IgD-negative memory B cell (primary cell): Measurements from ENCODE around the gene STRIP2. TPM values are rescaled to one million over a fixed set of nuclear protein-coding genes. Genes with fewer than 3 reads are reported as not detected.
A peak's percentile ranks its signal among the peaks of the same experiment; 100 is the strongest.
"Not testable (repeated sequence)": the region's sequence is repeated elsewhere in the genome, so short reads cannot be mapped to it uniquely, and the experiment has no call there.

Source experiments
- H3K27ac Mint-ChIP-seq, 3 donors: one replicate each; pipeline ENCODE4 v1.8.0; 2020 to 2022; ENCODE audit warnings: mild to moderate bottlenecking in 3 of 3, mixed read lengths in 3 of 3, moderate library complexity in 1 of 3
- H3K27me3 Mint-ChIP-seq: one replicate; pipeline ENCODE4 v1.8.0; 2021; ENCODE audit warnings: mixed read lengths
- H3K36me3 Mint-ChIP-seq: one replicate; pipeline ENCODE4 v1.8.0; 2020; ENCODE audit warnings: mild to moderate bottlenecking, mixed read lengths
- H3K4me1 Mint-ChIP-seq, 3 donors: one replicate each; pipeline ENCODE4 v1.8.0; 2020 to 2022; ENCODE audit warnings: mixed read lengths in 3 of 3, mild to moderate bottlenecking in 1 of 3
- H3K4me3 Mint-ChIP-seq, 4 donors: one replicate each; pipeline ENCODE4 v1.8.0; 2020 to 2022; ENCODE audit warnings: mild to moderate bottlenecking in 4 of 4, mixed read lengths in 4 of 4, moderate library complexity in 3 of 4
- H3K9me3 Mint-ChIP-seq, 3 donors: one replicate each; pipeline ENCODE4 v1.8.0; 2020 to 2021; ENCODE audit warnings: mixed read lengths in 3 of 3, mild to moderate bottlenecking in 1 of 3
- polyA plus RNA-seq: library from polyadenylated mRNA; unstranded; fragments of 300-500 nt; fragmentation: Illumina TruSeq; gene quantifications from one replicate; pipeline ENCODE4 v1.2.3, GENCODE V29; 2021

Gene STRIP2
- polyA plus RNA-seq, 1 donor from 2014 or later = 0.08 TPM

- not testable (repeated sequence) for H3K4me1 Mint-ChIP-seq, H3K4me3 Mint-ChIP-seq, H3K36me3 Mint-ChIP-seq, H3K27me3 Mint-ChIP-seq, H3K9me3 Mint-ChIP-seq, H3K27ac Mint-ChIP-seq
Measured at GRCh38 chr7:129534558-129535274, 100.5 kb downstream of the STRIP2 start.

- Mint-ChIP-seq H3K27me3 (no peaks in the 10 kb centered on the region), H3K4me1 (peaks cover 0 to 4% (median 2%) of the 10 kb centered on the region in 3 donors), H3K9me3 (no peaks in the 10 kb centered on the region), H3K4me3 (peak overlapping the region in 1 of 4 donors; percentile 15), H3K36me3 (no peaks in the 10 kb centered on the region), H3K27ac (no peak overlapping the region)
Measured at GRCh38 chr7:129535896-129536295, 101.7 kb downstream of the STRIP2 start.

GRCh38 chr7:129536323-129536722, 102.1 kb downstream of the STRIP2 start:
- Mint-ChIP-seq H3K4me1 (peaks cover 0 to 4% (median 2%) of the 10 kb centered on the region in 3 donors), H3K27ac (no peak overlapping the region), H3K36me3 (no peaks in the 10 kb centered on the region), H3K9me3 (no peaks in the 10 kb centered on the region), H3K27me3 (peaks cover 2% of the 10 kb centered on the region), H3K4me3 (peak overlapping the region in 1 of 4 donors; percentile 73)

Other genes starting within 250 kb of the STRIP2 start
- 0.36 TPM for gene SMO, start 245.8 kb upstream of the STRIP2 start, polyA plus RNA-seq
- 5.5 TPM for gene AHCYL2, start 209.4 kb upstream of the STRIP2 start, polyA plus RNA-seq
- gene SMKR1, start 68.1 kb downstream of the STRIP2 start, polyA plus RNA-seq = 8.3 TPM
- gene NRF1, start 177.3 kb downstream of the STRIP2 start, polyA plus RNA-seq = 22.7 TPM